Gastroesophageal sphincter (tissue), 3 donors: ENCODE data around the gene NXPH4.

ENCODE experiments used
- POLR2A ChIP-seq, 2 donors: fragments of 450-650 bp; IDR thresholded peaks; one replicate each; pipeline ENCODE4 v1.6.1; 2017; ENCODE audit warnings: antibody characterized with exemption in 2 of 2, mild to moderate bottlenecking in 2 of 2, moderate library complexity in 1 of 2
- TF ChIP-seq, protein P1 (sequence below), 4 experiments: fragments of 200-600 bp in 2 of 4; fragments of 450-650 bp in 2 of 4; sonication (generic) in 1 of 4; IDR thresholded peaks; one replicate each; pipeline ENCODE4 v1.5.1; 2017 to 2019; ENCODE audit warnings: antibody characterized with exemption in 4 of 4, mild to moderate bottlenecking in 2 of 4, moderate library complexity in 2 of 4

DNA sequence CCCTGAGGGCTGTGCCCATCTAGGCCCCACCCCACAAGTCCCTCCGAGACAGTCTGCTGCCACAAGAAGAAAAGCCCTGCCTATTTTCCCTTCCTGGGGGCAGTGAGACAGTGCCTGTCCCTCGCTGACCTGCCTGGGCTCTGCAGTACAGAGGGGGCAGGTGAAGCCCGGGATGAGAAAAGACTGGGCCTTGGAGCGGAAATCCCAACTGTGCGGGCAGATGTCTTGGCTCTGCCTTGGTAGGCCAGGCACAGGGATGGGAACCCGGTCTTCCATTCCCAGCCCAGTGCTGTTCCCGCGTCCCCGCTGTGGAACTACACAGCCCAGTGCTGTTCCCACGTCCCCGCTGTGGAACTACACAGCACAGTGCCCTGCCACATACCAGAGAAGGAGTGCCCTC lies 12.8 kb upstream of the NXPH4 start:
- TF ChIP-seq, protein P1, sequence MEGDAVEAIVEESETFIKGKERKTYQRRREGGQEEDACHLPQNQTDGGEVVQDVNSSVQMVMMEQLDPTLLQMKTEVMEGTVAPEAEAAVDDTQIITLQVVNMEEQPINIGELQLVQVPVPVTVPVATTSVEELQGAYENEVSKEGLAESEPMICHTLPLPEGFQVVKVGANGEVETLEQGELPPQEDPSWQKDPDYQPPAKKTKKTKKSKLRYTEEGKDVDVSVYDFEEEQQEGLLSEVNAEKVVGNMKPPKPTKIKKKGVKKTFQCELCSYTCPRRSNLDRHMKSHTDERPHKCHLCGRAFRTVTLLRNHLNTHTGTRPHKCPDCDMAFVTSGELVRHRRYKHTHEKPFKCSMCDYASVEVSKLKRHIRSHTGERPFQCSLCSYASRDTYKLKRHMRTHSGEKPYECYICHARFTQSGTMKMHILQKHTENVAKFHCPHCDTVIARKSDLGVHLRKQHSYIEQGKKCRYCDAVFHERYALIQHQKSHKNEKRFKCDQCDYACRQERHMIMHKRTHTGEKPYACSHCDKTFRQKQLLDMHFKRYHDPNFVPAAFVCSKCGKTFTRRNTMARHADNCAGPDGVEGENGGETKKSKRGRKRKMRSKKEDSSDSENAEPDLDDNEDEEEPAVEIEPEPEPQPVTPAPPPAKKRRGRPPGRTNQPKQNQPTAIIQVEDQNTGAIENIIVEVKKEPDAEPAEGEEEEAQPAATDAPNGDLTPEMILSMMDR (IDR thresholded peaks at IDR 0.05) = no peak
- no peak for TF ChIP-seq POLR2A (IDR thresholded peaks at IDR 0.05)
